Measurements from ENCODE around the gene PSMB2. TPM values are rescaled to one million over a fixed set of nuclear protein-coding genes. Genes with fewer than 3 reads are reported as not detected.

PSMB2 gene
- total and polyA plus RNA-seq, 2 of the 8 experiments (the other 6 are each of a cell fraction or from before 2014, with no cell fraction given): 91.4 to 101 TPM

DNA sequence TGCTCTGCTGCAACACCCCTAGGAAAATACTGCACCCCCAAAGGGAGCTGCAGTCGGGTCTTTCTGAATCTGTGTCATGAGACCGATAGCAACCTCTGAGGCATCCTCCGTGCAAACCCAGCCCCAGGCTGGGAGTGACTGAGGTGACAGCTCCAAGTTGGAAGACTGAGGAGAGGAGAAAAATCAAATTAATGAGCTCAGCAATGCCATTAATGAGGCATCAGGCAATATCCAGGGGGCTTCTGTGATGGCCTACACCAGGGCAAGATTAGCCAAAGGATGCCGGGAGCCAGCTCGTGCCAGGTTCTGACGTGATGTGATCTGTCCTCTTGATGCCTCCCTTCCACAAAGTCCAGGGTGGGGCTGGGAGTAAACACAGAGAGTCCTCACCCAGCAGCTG is 30.8 kb upstream of the PSMB2 start:
- Histone ChIP-seq H4K91ac (replicated peaks; ENCODE audit: insufficient read length, low read length) (no peak overlapping the region), H3K79me1 (ENCODE audit: low read depth, low read length) (no peaks in the 10 kb centered on the region), H3K36me3 (ENCODE audit: control insufficient read depth in 2 of 4, insufficient read depth in 4 of 4, low read length in 3 of 4) (no peaks in the 10 kb centered on the region), H3K23ac (ENCODE audit: insufficient read length) (no peak overlapping the region), H3K4me1 (replicated peaks in 1 of 4; ENCODE audit: control insufficient read depth in 3 of 4, insufficient read depth in 4 of 4, low read length in 3 of 4) (0 out of 7 replicates have a peak, but pooled peaks cover 0 to under 1% (median 0%) of the 10 kb centered on the region in 4 experiments), H2AFZ (ENCODE audit: low read length) (no peak overlapping the region), H2AK5ac (ENCODE audit: low read depth, low read length) (no peak overlapping the region), H2BK5ac (ENCODE audit: low read depth, low read length) (no peak overlapping the region), H3K18ac (ENCODE audit: extremely low read depth, low read length) (no peak overlapping the region), H3K4me2 (ENCODE audit: insufficient read depth in 1 of 2, low read depth in 2 of 2, low read length in 2 of 2) (no peak overlapping the region), H3K4ac (replicated peaks; ENCODE audit: insufficient read length, low read depth, low read length) (no peak overlapping the region), H3K9ac (replicated peaks in 1 of 4; ENCODE audit: extremely low read depth in 1 of 4, low read depth in 3 of 4, low read length in 3 of 4) (no peak overlapping the region), H2BK12ac (ENCODE audit: low read depth, low read length) (no peak overlapping the region), H3K4me3 (ENCODE audit: extremely low read depth in 1 of 4, insufficient read depth in 2 of 4, low read depth in 3 of 4, low read length in 4 of 4) (no peak overlapping the region), H2BK120ac (replicated peaks; ENCODE audit: low read depth, low read length) (no peak overlapping the region), H4K5ac (ENCODE audit: insufficient read length, low read depth, low read length) (no peak overlapping the region), H3K27me3 (replicated peaks in 1 of 4; ENCODE audit: control insufficient read depth in 3 of 4, extremely low read depth in 1 of 4, insufficient read depth in 3 of 4, low read length in 3 of 4) (no peaks in the 10 kb centered on the region), H3K14ac (ENCODE audit: insufficient read length) (no peak overlapping the region), H3K23me2 (ENCODE audit: low read depth, low read length) (no peaks in the 10 kb centered on the region; the same call in 1 of the 2 replicates), H4K8ac (ENCODE audit: extremely low read depth, insufficient read depth, low read length) (no peak overlapping the region), H3K79me2 (ENCODE audit: control insufficient read depth in 1 of 2, insufficient read depth in 2 of 2, low read length in 2 of 2) (no peaks in the 10 kb centered on the region), H3K9me3 (ENCODE audit: insufficient read depth in 2 of 2, low read depth in 1 of 2, low read length in 1 of 2) (no peaks in the 10 kb centered on the region), H3K27ac (ENCODE audit: low read depth, low read length) (no peak overlapping the region), H2BK15ac (ENCODE audit: low read length) (0 out of 2 replicates have a peak overlapping the region, but pooled peaks have one; percentile 23), H2BK20ac (ENCODE audit: low read length) (no peak overlapping the region), H3K56ac (replicated peaks; ENCODE audit: insufficient read length, low read depth, low read length) (no peak overlapping the region), H4K20me1 (replicated peaks in 1 of 2; ENCODE audit: control insufficient read depth in 1 of 2, insufficient read depth in 2 of 2, low read length in 2 of 2) (no peaks in the 10 kb centered on the region)
- CTCF ChIA-PET (ENCODE audit: partially characterized antibody): interaction anchor here (0.8 to 1.2 kb wide), 5 partner anchors 12 to 49 kb away, joined by 3 to 4 read pairs (median 3); no protein-coding TSS in a partner anchor
- WGBS, 2 experiments (ENCODE audit: extremely low coverage in 1 of 2, insufficient coverage in 1 of 2, insufficient read length in 1 of 2, insufficient replicate concordance in 2 of 2, low coverage in 1 of 2, low lambda C conversion rate in 2 of 2, missing lambda C conversion rate in 1 of 2): 82% methylated on average over 6 of the region's 6 CpGs; no CpG with 5 or more reads in 1 of the 2 experiments
- no peak for FAIRE-seq
- POLR2A ChIA-PET (ENCODE audit: partially characterized antibody): interaction anchor here (0.6 to 0.9 kb wide), 3 partner anchors 13 to 559 kb away, joined by 3 to 4 read pairs (median 3); no protein-coding TSS in a partner anchor
- DNase-seq (ENCODE audit: low read depth in 1 of 2, low spot score in 2 of 2): no peak
- TF ChIP-seq EP300 (IDR thresholded peaks at IDR 0.05; ENCODE audit: borderline replicate concordance in 1 of 2, low read depth in 2 of 2, low read length in 2 of 2) (no peak), SP4 (IDR thresholded peaks at IDR 0.05; ENCODE audit: low read length) (no peak), YY1 (IDR thresholded peaks at IDR 0.05; ENCODE audit: low read depth, low read length) (no peak), KDM5A (IDR thresholded peaks at IDR 0.05; ENCODE audit: low read length) (no peak), CREB1 (IDR thresholded peaks at IDR 0.05) (no peak), CTBP2 (IDR thresholded peaks at IDR 0.05; ENCODE audit: borderline replicate concordance, insufficient read depth, insufficient read length, low read length) (no peak), POU5F1 (IDR thresholded peaks at IDR 0.05; ENCODE audit: low read depth, low read length) (no peak), SRF (IDR thresholded peaks at IDR 0.05; ENCODE audit: low read depth, low read length) (no peak), EGR1 (IDR thresholded peaks at IDR 0.05; ENCODE audit: borderline replicate concordance, low read depth, low read length) (no peak)
- TF ChIP-seq, protein P1, sequence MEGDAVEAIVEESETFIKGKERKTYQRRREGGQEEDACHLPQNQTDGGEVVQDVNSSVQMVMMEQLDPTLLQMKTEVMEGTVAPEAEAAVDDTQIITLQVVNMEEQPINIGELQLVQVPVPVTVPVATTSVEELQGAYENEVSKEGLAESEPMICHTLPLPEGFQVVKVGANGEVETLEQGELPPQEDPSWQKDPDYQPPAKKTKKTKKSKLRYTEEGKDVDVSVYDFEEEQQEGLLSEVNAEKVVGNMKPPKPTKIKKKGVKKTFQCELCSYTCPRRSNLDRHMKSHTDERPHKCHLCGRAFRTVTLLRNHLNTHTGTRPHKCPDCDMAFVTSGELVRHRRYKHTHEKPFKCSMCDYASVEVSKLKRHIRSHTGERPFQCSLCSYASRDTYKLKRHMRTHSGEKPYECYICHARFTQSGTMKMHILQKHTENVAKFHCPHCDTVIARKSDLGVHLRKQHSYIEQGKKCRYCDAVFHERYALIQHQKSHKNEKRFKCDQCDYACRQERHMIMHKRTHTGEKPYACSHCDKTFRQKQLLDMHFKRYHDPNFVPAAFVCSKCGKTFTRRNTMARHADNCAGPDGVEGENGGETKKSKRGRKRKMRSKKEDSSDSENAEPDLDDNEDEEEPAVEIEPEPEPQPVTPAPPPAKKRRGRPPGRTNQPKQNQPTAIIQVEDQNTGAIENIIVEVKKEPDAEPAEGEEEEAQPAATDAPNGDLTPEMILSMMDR (IDR thresholded peaks at IDR 0.05; ENCODE audit: control extremely low read depth in 1 of 3, insufficient read depth in 1 of 3, low read depth in 1 of 3, low read length in 3 of 3): no peak
- TF ChIP-seq, protein P2, sequence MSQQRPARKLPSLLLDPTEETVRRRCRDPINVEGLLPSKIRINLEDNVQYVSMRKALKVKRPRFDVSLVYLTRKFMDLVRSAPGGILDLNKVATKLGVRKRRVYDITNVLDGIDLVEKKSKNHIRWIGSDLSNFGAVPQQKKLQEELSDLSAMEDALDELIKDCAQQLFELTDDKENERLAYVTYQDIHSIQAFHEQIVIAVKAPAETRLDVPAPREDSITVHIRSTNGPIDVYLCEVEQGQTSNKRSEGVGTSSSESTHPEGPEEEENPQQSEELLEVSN (IDR thresholded peaks at IDR 0.05): no peak

Measured in H1 (cell line).